GM21825 (cell line): ENCODE measurements around the gene RIN3.

Experiments
- ATAC-seq: cut with Tn5 transposase; IDR thresholded peaks from one replicate; pipeline ENCODE4 v1.9.1; 2021; ENCODE audit warnings: mild to moderate bottlenecking, moderate library complexity; ENCODE audit not compliant: unreplicated experiment

Gene RIN3

DNA sequence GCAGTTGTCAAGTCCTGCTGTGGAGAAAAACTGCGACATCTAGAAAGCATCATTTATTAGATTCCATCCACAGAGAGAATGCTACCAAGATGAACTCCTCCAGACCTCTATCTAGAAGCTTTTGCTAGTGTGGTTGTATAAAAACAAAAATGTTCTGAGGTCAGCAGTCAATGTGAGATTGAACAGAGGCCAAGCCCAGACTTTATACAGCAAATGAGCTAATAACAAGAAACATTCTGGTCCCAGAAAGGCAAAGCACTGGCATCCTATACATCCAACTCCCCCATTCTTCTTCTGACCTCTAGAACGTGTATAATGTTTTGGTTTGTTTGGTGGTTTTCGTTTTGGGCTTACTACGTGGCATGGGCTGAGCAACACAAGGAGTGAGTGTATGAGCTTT lies 26.7 kb upstream of the RIN3 start:
- ATAC-seq, result no peak

DNA sequence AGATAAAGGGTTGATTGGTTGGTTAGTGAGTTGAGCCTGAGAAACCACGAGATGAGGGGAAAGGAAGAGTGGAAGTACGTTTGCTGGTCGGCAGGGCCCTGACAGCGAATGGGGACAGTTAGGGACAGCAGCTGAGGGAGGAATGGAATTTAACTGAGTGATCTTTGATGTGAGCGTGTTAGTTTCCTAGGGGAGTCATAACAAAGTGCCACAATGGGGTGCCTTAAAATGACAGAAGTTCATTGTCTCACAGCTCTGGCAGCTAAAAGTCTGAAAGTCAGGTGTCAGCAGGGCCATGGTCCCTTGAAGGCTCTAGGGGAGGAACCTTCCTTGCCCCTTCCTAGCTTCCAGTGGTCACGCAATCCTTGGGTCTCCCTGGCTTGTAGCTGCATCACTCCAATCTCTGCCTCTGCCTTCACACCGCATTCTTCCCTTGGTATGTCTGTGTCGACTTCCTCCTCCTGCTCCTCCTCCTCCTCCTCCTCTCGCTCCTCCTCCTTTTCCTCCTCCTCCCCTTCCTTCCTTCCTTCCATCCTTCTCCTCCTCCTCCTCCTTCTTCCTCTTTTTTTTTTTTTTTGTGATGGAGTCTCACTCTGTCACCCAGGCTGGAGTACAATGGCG lies 26.0 kb upstream of the RIN3 start:
- no peak for ATAC-seq

DNA sequence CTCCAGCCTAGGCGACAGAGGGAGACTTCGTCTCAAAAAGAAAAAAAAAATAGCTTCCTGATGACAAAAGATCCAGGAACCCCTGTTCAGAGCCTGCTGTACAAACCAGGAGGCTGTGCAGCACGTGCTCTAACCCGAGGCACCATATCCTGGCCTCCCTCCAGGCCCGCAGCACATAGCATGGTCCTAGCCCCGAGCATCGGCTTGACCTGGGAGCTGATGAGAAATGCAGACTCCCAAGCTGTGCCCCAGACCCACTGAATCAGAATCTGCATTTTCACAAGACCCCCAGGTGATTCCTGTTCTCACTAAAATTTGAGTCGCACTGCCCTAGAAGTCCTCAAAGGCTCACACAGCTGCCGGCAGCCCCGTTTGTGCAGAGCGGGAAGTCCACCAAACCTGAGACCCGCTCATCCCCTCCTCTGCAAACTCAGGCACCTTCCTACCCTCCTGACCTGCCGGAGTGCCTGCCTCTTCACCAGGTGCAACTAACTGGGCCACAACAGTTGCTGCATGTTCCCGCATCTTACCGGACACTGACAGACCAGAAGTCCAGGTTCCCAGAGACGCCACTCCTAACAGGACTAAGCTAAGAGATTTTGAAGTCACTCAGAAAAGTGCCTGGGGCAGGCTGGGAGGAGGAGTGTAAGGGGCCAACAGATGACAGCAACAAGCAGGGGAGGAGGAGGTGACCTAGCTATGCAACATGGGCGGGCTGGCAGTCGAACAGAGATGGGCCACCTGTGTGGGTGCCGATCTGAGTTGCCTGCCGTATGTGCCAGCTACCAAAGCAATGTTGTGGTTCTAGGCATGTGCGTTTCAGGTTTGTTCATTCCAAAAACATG lies 24.0 kb upstream of the RIN3 start:
- ATAC-seq, result no peak

DNA sequence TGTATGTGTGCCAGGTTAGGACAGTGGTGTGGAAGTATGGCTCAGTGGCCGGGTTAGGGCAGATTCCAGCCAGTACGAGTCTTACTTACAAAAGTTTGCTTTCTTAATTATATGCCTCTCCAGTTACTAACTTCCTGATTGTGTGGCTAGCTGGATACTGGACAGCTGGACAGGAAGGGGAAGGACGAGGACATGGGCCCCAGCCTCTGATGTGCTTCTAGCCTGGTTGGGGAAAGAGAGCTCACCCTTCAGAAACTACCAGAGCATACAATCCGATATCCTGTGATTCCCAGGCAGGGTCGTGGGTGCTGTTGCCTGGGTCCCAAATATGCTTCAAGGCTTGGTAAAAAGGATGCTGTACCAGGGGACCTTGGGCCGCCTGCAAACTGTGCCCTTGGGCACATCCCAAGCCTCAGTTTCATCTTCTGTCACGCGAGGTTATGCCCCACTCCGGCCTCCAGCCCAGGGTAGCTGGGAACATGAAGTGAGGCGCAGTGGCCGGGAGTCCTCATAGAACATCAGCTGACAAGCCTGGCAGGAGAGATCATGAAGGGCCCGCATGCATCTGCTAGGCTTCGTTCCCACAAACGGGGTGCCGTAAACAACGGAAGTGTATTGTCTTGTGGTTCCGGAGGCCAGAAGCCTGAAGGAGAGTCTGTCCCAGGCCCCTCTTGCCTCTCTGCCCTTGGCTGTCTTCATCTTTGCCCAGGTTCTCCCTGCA lies 23.2 kb upstream of the RIN3 start:
- no peak for ATAC-seq

DNA sequence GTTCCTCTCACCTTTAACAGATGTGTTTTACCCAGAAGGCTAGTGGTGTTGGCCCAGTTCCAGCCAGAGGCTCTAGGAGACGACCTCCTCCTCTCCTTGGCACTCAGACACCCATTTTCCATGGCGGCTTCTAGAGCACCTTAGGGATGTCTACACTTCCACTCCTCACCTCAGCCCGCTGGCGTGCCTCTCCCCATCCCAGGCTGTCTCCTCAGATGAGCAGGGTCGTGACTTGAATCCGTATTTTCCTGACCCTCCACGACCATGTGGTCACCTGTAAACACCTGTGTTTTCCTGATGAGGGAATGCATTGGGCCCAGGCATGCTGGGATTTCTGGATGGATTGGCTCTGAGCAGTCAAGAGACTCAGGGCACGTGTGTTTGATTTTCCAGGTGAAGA lies 21.8 kb upstream of the RIN3 start:
- no peak for ATAC-seq

DNA sequence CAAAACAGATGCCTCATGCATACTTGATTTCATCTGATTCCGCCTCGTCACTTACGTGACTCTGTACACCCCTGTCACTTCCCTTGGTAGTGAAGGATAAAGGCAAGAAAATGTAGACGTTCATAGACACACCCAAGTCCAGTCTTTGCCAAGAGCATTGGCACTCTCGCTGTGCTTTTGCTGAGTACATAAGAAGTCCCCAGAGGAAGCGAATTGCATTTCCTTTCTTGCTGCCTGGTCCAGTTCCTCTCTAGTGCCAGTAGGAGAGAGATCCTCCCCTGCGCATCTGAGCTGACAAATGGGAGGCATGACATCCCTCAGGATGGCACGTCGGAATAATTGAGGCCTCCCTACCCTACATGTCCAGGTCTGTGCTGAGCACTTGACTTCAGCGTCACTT lies 21.3 kb upstream of the RIN3 start:
- ATAC-seq, result no peak

DNA sequence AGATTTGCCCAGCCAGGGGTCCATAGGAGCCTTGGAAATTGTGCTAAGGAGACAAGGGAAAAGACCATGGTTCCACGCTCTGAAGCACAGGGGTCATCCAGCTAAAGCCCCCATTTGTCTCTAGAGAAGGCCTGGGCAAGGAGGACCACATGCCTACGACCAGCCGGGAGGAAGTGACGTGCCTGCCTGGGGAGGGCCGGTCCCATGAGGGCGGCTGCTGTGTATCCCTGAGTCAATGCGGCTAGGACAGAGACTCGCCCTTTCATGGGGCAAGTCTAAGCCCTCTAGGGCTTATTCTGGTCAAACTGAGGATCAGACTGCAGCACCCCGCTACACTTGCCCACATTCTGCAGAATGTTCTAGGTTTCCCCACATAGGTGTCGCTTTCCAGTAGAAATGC lies 20.6 kb upstream of the RIN3 start:
- ATAC-seq, result no peak

DNA sequence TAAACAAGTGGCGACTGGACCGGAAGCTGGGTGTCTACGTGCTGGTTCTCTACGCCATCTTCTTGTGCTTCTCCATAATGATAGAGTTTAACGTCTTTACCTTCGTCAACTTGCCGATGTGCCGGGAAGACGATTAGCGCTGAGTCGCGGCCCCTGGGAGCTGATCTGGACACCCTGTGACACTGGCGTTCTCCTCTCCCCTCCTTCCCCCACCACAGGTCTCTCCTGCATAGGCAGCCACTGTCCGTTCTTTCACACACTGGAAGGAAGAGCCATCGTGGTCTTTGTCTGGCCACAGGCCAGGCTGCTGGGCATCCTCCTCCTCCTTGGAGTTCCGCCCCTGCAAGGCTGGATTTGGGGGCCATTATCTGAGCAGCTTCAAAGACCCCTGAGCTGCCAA lies 20.1 kb upstream of the RIN3 start:
- no peak for ATAC-seq

DNA sequence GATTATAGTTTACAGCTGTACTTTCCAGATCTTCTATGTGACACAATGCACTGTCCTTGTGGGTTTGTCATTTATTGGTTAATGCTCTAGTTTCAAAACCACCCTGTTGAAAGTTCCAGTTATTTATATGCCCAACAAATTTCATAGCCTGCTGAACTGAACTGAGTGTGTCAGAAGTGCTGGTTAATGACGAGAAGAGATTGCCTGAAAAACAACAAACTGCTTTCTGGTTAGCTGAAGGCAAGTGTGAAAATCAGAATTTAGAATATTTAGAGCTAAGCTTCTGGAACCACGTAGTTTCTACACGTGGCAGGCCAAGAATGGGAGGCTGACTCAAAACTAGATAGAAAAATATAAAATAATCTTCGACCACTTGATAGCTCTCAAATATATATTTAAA lies 19.1 kb upstream of the RIN3 start:
- ATAC-seq, result no peak

DNA sequence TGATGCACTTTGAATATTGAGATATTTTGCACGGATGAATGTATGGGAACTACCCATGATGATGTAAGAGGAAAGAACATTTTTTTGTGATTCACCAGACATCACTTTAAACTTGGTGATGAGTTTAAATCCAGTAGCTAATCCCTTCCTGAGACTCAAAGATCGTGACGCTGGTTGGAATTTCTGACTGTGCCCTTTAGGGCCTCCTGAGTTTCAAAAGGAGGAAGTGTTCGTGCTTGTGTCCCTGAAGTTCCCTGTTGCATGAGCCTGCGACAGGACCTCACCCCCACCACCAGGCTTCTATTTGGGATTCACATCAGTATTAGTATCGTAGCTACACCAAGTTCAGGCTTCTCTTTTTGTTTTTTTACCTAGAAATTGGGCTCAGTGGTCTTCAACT lies 18.6 kb upstream of the RIN3 start:
- no peak for ATAC-seq

DNA sequence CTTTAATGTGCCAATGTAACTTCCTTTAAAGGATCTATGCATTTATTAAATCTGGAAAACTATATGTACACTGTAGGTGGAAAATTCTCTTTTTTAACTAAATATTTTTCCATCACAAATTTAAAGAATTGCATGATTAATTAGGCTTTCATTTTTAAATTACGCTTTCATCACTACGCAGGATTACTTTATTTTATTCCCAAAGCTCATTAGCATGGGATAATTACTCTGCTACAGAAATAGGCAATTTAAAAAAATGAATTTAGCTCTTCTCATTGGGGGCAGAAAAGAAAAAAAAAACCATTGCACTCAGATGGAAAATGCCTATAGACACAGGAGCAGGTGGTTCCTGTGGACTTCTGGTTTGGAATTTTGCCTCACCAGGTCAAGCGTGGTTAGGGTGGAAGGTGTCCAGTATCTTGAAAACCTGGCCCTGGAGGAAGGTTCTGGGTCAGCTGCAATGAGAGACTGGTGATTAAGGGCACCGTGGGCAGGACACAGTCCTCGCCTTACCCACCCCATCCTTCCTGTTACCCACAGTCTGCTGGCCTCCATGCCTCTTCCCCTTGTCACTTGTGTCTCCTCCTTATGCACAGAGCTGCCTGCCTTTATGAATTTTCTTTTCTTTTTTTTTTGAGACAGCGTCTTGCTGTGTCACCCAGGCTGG lies 17.3 kb upstream of the RIN3 start:
- ATAC-seq, result no peak

DNA sequence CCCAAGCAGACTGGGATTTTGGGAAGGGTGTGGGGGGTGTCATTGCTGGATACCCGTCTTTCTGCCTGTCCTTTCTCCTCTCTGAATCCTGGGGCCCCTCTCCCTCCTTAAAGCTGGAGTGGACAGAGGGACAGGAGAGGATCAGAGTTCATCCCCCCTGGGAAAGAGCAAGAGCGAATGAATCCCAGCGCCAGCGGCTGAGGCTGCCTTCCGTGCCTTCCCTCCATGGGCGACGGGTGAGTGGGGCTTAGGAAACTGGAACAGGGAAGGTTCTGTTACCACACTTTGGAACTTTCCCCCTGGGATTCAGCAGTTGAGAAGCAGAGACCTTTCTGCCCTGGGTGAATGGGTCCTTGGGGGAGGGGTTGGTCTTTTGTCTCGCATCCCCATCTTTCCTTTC lies 16.2 kb upstream of the RIN3 start:
- ATAC-seq, result no peak

DNA sequence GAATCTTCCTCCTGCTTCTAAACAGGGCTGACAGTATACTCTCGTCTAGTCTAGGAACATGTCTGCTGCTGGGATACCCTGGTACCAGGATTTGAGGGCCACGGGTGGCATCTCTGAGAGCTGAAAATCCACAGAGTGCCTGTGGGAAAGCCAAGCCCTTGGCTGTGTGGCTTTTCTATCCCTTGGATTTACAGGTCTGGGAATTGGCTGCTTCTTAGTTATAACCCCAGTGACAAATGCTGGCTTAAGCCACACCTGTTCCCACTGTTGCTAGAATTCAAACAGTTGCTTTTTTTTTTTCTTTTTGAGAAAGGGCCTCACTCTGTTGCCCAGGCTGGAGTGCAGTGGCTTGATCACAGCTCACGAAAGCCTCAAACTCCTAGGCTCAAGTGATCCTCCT lies 14.3 kb upstream of the RIN3 start:
- ATAC-seq, result no peak

DNA sequence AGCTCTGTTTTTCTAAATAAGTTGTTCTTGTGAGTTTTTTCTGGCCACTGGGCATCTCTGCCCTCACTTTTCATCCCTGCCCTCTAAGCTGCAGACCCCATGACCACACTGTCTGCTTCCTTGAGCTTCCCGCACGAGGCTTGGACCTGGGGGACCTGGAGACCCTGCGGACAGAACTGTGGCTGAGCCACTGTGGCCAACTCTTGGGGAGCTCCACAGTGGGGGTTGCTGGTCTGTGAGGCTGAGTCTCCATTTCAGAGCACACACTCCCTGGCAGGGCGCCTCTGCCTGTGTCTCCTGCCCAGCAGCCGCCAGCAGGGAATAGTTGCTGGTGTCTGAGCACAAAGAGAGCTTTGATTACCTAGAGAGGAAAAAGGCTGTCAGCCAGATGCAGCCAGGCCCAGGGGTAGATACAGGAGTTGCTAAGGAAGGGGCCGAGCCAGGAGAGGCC lies 13.1 kb upstream of the RIN3 start:
- no peak for ATAC-seq

DNA sequence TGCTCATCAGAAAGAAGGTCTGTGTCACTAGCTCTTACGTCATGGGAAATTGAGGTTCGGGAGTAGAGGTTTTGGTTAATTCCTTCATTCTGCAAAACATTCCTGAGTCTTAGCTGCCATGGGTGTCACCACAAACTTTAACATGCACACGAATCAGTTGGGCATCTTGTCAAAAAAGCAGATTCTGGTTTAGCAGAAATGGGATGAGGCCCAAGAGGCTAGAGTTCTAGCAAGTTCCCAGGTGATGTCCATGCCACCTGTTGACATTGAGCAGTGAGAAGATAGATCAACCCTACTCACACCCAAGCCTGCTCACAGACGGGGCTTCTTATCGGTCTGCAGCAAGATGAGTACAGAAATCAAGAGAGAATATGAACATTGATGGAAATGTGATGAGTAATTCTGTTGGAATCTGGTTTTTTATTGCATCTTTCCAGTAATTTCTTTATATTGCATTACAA lies 11.7 kb upstream of the RIN3 start:
- no peak for ATAC-seq

DNA sequence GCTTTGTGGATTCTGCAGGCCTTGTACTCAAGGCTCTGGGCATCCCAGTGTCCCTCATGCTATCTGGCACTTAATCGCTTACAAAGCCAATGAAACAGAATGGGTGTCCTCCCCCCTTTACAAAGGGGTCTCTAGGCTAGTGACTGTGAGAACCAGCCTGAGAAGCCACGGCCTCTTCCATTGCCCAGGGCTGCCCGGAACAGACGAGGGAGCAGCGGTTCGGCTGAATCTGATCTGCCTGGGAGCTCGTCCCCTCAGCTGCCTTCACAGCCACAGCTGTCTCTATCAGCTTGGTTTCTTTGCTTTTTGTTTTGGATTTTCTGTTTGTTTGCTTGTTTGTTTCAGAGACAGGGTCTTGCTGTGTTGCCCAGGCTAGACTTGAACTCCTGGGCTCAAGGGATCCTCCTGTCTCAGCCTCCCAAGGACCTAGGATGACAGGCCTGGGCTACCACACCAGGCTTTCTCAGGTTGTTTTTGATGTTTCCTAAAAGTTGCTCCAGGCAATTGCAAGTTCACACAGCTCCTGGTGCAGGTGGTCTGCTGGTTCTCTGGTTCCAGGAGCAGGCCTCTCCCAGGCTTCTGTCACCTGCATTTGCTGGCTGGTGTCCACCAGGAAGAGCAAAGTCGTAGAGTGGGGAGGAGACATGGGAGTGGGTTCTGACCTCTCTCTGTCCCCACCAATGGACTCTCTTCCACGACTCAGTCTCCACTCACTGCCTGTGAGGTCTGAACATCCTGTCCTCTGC lies 10.9 kb upstream of the RIN3 start:
- no peak for ATAC-seq

DNA sequence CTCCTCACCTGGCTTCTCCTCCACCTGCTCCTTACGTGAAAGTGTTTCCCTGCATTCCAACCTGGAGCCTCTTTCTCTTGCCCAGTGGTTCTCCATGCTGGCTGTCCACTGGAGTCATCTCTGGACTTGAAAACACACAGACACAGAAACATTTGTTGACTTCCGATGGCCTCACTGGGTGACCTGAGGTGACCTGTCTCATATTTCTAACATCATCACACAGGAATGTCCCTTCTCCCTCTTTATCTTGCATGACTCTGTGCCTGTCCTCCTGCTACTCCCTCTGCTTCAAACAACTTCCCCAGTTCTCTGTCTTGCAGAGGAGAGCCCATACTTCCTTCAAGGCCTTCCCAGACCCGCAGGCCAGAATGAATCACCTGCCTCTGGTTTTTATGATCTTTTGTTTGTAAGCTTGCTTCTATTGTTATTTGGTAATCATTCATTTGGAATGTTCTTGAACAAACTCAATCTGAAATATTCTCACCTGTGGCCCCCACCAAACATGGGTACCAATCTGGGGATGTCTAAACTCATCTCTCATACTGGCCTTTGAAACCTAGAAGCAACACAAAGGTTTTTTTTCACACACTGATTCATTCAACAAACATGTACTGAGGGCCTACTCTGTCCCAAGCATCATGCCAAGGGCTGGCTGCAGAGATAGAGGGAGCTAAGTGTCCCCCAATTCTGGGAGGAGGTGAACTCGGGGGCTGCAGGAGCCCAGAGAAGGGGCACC lies 9.7 kb upstream of the RIN3 start:
- ATAC-seq, result no peak

DNA sequence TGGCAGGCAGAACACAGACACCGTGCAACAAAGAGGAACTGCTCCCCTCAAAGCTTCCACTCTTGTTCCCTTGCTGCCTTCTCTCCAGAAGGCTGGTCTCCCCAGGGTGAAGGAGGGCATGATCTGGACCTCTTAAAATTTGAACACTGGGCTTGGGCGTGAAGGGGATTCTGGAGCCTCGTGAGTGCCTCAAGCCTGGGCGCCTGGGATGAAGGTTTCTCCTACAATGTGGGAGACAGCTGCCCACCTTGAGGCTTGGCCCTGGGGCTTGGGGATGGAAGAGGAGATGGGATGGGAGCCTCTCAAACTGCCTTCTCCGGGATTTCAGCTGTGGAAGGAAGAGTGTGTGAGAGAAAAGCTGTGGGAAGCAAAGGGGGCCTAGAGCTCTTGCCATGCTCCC lies 7.8 kb upstream of the RIN3 start:
- no peak for ATAC-seq

DNA sequence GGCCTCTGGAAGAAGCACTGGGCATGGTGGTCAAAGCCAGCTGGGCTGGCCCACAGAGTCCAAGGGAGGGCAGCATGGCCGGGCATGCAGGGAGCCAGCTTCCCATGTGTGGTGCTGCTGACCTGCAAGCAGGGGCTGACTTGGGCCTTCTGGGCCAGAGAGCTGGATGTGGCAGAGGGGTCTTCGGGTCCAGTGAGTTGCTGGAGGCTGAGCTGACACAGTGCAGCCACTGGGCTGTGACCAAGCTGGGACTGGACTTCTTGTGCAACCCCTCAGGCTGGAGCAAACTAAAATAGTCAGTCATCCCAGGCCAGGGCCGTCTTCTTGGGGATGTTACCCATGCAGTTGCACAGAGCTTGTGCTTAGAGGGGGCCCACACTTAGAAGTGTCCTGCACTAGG lies 7.3 kb upstream of the RIN3 start:
- no peak for ATAC-seq

DNA sequence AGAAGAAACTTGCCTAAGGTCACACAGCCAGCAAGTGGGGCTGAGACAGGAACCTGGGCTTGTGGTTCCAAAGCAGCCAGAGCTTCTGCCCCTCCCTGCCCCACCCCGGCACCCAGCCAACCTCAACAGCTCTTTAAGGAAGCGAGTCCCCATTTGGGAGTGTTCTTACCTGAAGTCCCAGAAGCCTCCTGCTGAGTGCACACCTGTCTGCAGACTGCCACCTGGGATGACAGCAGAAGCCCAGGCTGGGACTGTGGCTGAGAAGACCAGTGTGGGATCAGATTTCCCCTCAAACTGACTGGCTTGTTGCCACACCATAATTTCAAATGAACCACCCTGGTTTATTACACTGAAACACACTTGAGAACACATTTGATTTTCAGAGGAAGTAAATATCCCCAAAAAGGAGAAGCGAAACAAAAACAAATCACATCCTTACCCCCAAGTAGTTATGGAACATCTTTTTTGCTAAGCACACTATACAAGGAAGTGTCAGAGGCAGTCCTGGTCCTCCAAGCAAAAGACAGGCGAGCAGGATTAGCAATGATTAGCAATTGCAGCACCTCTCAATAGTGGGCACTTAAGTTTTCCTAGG lies 6.3 kb upstream of the RIN3 start:
- peak; percentile 59 for ATAC-seq
